IMR-90 (cell line): ENCODE measurements around the gene BCAR1. TPM values are rescaled to one million over a fixed set of nuclear protein-coding genes. Genes with fewer than 3 reads are reported as not detected.

Experiments used
- ATAC-seq: fragments of 200-7000 bp; cut with Tn5 transposase; 2 replicates; pipeline ENCODE4 v1.9.1; 2020; ENCODE audit warnings: low read depth, mild to moderate bottlenecking, moderate library complexity
- BruUV-seq: library from RNA; stranded (reverse); fragments of 400-500 nt; replicated peaks from 2 replicates; lab custom pipeline; 2021; lab: Mats Ljungman, UMichigan
- CTCF ChIA-PET: fragments of 300-600 bp; formaldehyde crosslinking; extraction: SDS; loops from one replicate; lab custom pipeline; 2021; ENCODE audit warnings: antibody characterized with exemption; lab: Yijun Ruan, JAX
- POLR2A ChIA-PET: fragments of 300-600 bp; sonication (Branson Sonifier 250); formaldehyde crosslinking; loops from one replicate; lab custom pipeline; 2022; ENCODE audit warnings: antibody characterized with exemption; ENCODE audit not compliant: unreplicated experiment; lab: Charles Lee
- DNase-seq: peaks from one replicate; pipeline ENCODE4 v3.0.0; 2013
- H2AFZ ChIP-seq: replicated peaks from 2 replicates; pipeline ENCODE3; 2013; ENCODE audit warnings: low read length, mild to moderate bottlenecking; ENCODE audit not compliant: poor library complexity
- H2AK5ac ChIP-seq: 2 replicates; pipeline ENCODE4 v1.6.1; 2013; ENCODE audit warnings: low read depth, low read length, inconsistent platforms
- H2AK9ac ChIP-seq: replicated peaks from 2 replicates; pipeline ENCODE3; 2013; ENCODE audit warnings: mild to moderate bottlenecking, low read depth, low read length, moderate library complexity; ENCODE audit not compliant: poor library complexity
- H2BK120ac ChIP-seq: 2 replicates; pipeline ENCODE4 v1.6.1; 2013; ENCODE audit warnings: low read depth, low read length, inconsistent platforms
- H2BK15ac ChIP-seq: 3 replicates; pipeline ENCODE4 v1.6.1; 2013; ENCODE audit warnings: low read depth, low read length, inconsistent platforms
- H2BK20ac ChIP-seq: 2 replicates; pipeline ENCODE4 v1.6.1; 2013; ENCODE audit warnings: low read depth, mild to moderate bottlenecking, inconsistent platforms, low read length, moderate library complexity
- H2BK5ac ChIP-seq: 2 replicates; pipeline ENCODE4 v1.6.1; 2013; ENCODE audit warnings: mild to moderate bottlenecking, low read depth, low read length, inconsistent platforms; ENCODE audit not compliant: poor library complexity, severe bottlenecking
- H3K14ac ChIP-seq: replicated peaks from 2 replicates; pipeline ENCODE4 v1.6.1; 2013; ENCODE audit warnings: low read depth, low read length, inconsistent platforms
- H3K18ac ChIP-seq: 2 replicates; pipeline ENCODE4 v1.6.1; 2013; ENCODE audit warnings: low read depth, low read length, control low read depth
- H3K23ac ChIP-seq: 2 replicates; pipeline ENCODE4 v1.6.1; 2013; ENCODE audit warnings: low read depth, low read length, inconsistent platforms
- H3K27ac ChIP-seq: 2 replicates; pipeline ENCODE4 v1.5.1; 2013; ENCODE audit warnings: mild to moderate bottlenecking, control low read depth, low read length; ENCODE audit not compliant: insufficient read depth
- H3K27me3 ChIP-seq: 2 replicates; pipeline ENCODE4 v1.6.1; 2013; ENCODE audit warnings: low read length; ENCODE audit not compliant: control insufficient read depth, insufficient read depth
- H3K36me3 ChIP-seq: 2 replicates; pipeline ENCODE4 v1.6.1; 2013; ENCODE audit warnings: low read length, mixed read lengths; ENCODE audit not compliant: control insufficient read depth, insufficient read depth
- H3K4ac ChIP-seq: 2 replicates; pipeline ENCODE4 v1.6.1; 2013; ENCODE audit warnings: low read depth, low read length, inconsistent platforms
- H3K4me1 ChIP-seq: 2 replicates; pipeline ENCODE4 v1.6.1; 2013; ENCODE audit warnings: low read length, mixed read lengths; ENCODE audit not compliant: control insufficient read depth, insufficient read depth
- H3K4me2 ChIP-seq: 2 replicates; pipeline ENCODE4 v1.6.1; 2013; ENCODE audit warnings: low read depth, mild to moderate bottlenecking, control low read depth, low read length, moderate library complexity
- H3K4me3 ChIP-seq: 2 replicates; pipeline ENCODE4 v1.5.1; 2013; ENCODE audit warnings: low read depth, mild to moderate bottlenecking, control low read depth, low read length, moderate library complexity; ENCODE audit not compliant: insufficient read depth
- H3K56ac ChIP-seq: 2 replicates; pipeline ENCODE4 v1.6.1; 2013; ENCODE audit warnings: low read length, inconsistent platforms; ENCODE audit not compliant: insufficient read depth; ENCODE audit errors: extremely low read depth
- H3K79me1 ChIP-seq, 2 experiments: 2 replicates each; pipeline ENCODE4 v1.6.1; 2013; ENCODE audit warnings: low read length in 2 of 2, inconsistent platforms in 1 of 2, low read depth in 1 of 2
- H3K9ac ChIP-seq: 2 replicates; pipeline ENCODE4 v1.6.1; 2013; ENCODE audit warnings: low read depth, low read length, control low read depth
- H3K9me1 ChIP-seq: 2 replicates; pipeline ENCODE4 v1.6.1; 2013; ENCODE audit warnings: low read length, inconsistent platforms; ENCODE audit not compliant: insufficient read depth
- H3K9me3 ChIP-seq: 2 replicates; pipeline ENCODE4 v1.6.1; 2013; ENCODE audit warnings: low read length; ENCODE audit not compliant: control insufficient read depth, insufficient read depth
- H4K20me1 ChIP-seq: 2 replicates; pipeline ENCODE4 v1.6.1; 2013; ENCODE audit warnings: low read length, inconsistent platforms; ENCODE audit not compliant: insufficient read depth
- H4K5ac ChIP-seq: 2 replicates; pipeline ENCODE4 v1.6.1; 2013; ENCODE audit warnings: mild to moderate bottlenecking, low read depth, low read length, control low read depth
- H4K8ac ChIP-seq, 2 experiments: 2 replicates each; pipeline ENCODE4 v1.6.1; 2013; ENCODE audit warnings: low read depth in 2 of 2, low read length in 2 of 2, control low read depth in 1 of 2, inconsistent platforms in 1 of 2
- H4K91ac ChIP-seq: 2 replicates; pipeline ENCODE4 v1.6.1; 2013; ENCODE audit warnings: low read depth, low read length, inconsistent platforms; ENCODE audit not compliant: insufficient read depth
- BHLHE40 ChIP-seq: fragments of 150-350 bp; IDR thresholded peaks from 2 replicates; pipeline ENCODE4 v1.6.1; 2016; ENCODE audit warnings: mild to moderate bottlenecking, low read depth, low read length
- CEBPB ChIP-seq: IDR thresholded peaks from 2 replicates; pipeline ENCODE4 v1.6.1; 2012; ENCODE audit warnings: low read depth, low read length, improper control_type of control experiment
- CHD1 ChIP-seq: IDR thresholded peaks from 2 replicates; pipeline ENCODE4 v1.6.1; 2012; ENCODE audit warnings: low read depth, low read length, improper control_type of control experiment
- FOS ChIP-seq: fragments of 150-350 bp; IDR thresholded peaks from 2 replicates; pipeline ENCODE4 v1.6.1; 2016; ENCODE audit warnings: low read depth, low read length
- NFE2L2 ChIP-seq: fragments of 150-350 bp; IDR thresholded peaks from 2 replicates; pipeline ENCODE4 v1.6.1; 2016; ENCODE audit warnings: low read depth, mild to moderate bottlenecking, low read length
- RAD21 ChIP-seq: IDR thresholded peaks from 2 replicates; pipeline ENCODE4 v1.6.1; 2012; ENCODE audit warnings: low read length, improper control_type of control experiment
- RCOR1 ChIP-seq: IDR thresholded peaks from 2 replicates; pipeline ENCODE4 v1.6.1; 2012; ENCODE audit warnings: mild to moderate bottlenecking, low read length, improper control_type of control experiment; ENCODE audit not compliant: insufficient replicate concordance
- RFX5 ChIP-seq: IDR thresholded peaks from 2 replicates; pipeline ENCODE4 v1.8.0; 2012; ENCODE audit warnings: low read depth, mild to moderate bottlenecking, low read length, moderate library complexity
- WGBS, 2 experiments: methylation state at CpG; one replicate each; pipeline versions ENCODE4 v1.1.5 to v1.1.7; 2013; ENCODE audit warnings: missing lambda C conversion rate in 2 of 2; ENCODE audit not compliant: insufficient read length in 1 of 2; ENCODE audit errors: extremely low coverage in 2 of 2; 5-methylcytosine and 5-hydroxymethylcytosine counted together
- dilution Hi-C: fragments of 300-500 bp; cut with HindIII; formaldehyde crosslinking; loops from one replicate; pipeline ENCODE4 v1.14.3; 2018; ENCODE audit warnings: low sequenced_read_pairs; ENCODE audit not compliant: unreplicated experiment
- in situ Hi-C: fragments of 300-500 bp; cut with MboI; formaldehyde crosslinking; loops from 3 replicates; pipeline ENCODE4 v1.14.3; 2019; ENCODE audit warnings: low sequenced_read_pairs, inconsistent platforms, mixed read lengths
- intact Hi-C: fragments of 100-400 bp; cut with micrococcal nuclease; formaldehyde crosslinking; loops from 2 replicates; pipeline ENCODE4 v1.10.0; 2022
- polyA plus RNA-seq, 3 experiments: library from polyadenylated mRNA; depleted of rRNA; stranded (reverse); fragments of >200 nt; gene quantifications; 2 replicates each; pipeline ENCODE4 v1.2.3, GENCODE V29; 2012; ENCODE audit warnings: low replicate concordance in 1 of 3
- total RNA-seq: library from RNA; depleted of rRNA; stranded (reverse); fragments of >200 nt; gene quantifications from 2 replicates; pipeline ENCODE4 v1.2.3, GENCODE V29; 2012

The BCAR1 gene
- total and polyA plus RNA-seq, 2 of the 4 experiments (the other 2 are of a cell fraction): 18.1 to 99.4 TPM

GRCh38 chr16:75267631-75268264, 16.3 kb upstream of the BCAR1 start:
- Histone ChIP-seq H2AK5ac (peak overlapping the region; percentile 35), H2BK15ac (no peak overlapping the region), H3K36me3 (no peaks in the 10 kb centered on the region), H2AFZ (no peak overlapping the region), H3K9ac (no peak overlapping the region), H3K23ac (no peak overlapping the region), H4K5ac (no peak overlapping the region), H3K4me1 (peaks cover 31% of the 10 kb centered on the region), H2BK5ac (no peak overlapping the region), H3K4ac (no peak overlapping the region), H3K79me1 (peaks cover 5 to 36% of the 10 kb centered on the region in 2 experiments; a peak in 3 of 4 replicates), H2BK120ac (no peak overlapping the region), H3K27ac (no peak overlapping the region), H4K91ac (no peak overlapping the region), H3K9me3 (no peaks in the 10 kb centered on the region), H3K9me1 (peaks cover 25% of the 10 kb centered on the region), H3K18ac (no peak overlapping the region), H3K14ac (no peak overlapping the region), H2AK9ac (peak overlapping the region; percentile 72), H3K27me3 (no peaks in the 10 kb centered on the region), H4K8ac (no peak overlapping the region), H3K56ac (no peak overlapping the region), H3K4me2 (no peak overlapping the region), H3K4me3 (no peak overlapping the region), H2BK20ac (no peak overlapping the region), H4K20me1 (peaks cover 23% of the 10 kb centered on the region)
- 80% methylated on average over 1 of the region's 10 CpGs; no CpG with 5 or more reads in 1 of the 2 experiments for WGBS, 2 experiments
- dilution Hi-C loops (no loop called here), in situ Hi-C loops (no loop called here), intact Hi-C loops (no loop called here)
- ChIA-PET POLR2A (interaction anchor here (0.6 kb wide), 1 partner anchor 23 kb away, joined by 5 read pairs; no protein-coding TSS in a partner anchor), CTCF (no interaction called here)
- no TSS peak for BruUV-seq
- DNase-seq (peak; percentile 53), ATAC-seq (0 out of 2 replicates have a peak, but pooled peaks have one; percentile 2)
- TF ChIP-seq BHLHE40 (no peak), RAD21 (no peak), CHD1 (no peak), RCOR1 (no peak), FOS (0 out of 2 replicates have a peak, but pooled peaks have one; percentile 33), NFE2L2 (no peak), RFX5 (no peak), CEBPB (no peak)
